Stimulated activated naive CD8-positive, alpha-beta T cell treated with anti-CD3 and anti-CD28 coated beads, Interleukin-15, amount 100 ng/mL, for 72 hours (primary cell): ENCODE measurements around the gene MACF1.

Source experiments
- ATAC-seq: fragments of 150-1000 bp; cut with Tn5 transposase; 2 replicates; pipeline ENCODE4 v1.10.0; 2021; ENCODE audit warnings: mild to moderate bottlenecking, moderate library complexity
- DNase-seq, 2 donors: peaks; one replicate each; pipeline ENCODE4 v3.0.0; 2021 to 2022
- H3K27ac Mint-ChIP-seq, 2 donors: one replicate each; pipeline ENCODE4 v1.8.0; 2022; ENCODE audit warnings: mild to moderate bottlenecking in 2 of 2, mixed read lengths in 2 of 2, moderate library complexity in 2 of 2
- H3K27me3 Mint-ChIP-seq: one replicate; pipeline ENCODE4 v1.8.0; 2022; ENCODE audit warnings: mixed read lengths
- H3K4me1 Mint-ChIP-seq: one replicate; pipeline ENCODE4 v1.8.0; 2022; ENCODE audit warnings: mild to moderate bottlenecking, mixed read lengths
- H3K4me3 Mint-ChIP-seq, 2 donors: one replicate each; pipeline ENCODE4 v1.8.0; 2022; ENCODE audit warnings: mild to moderate bottlenecking in 2 of 2, mixed read lengths in 2 of 2, moderate library complexity in 1 of 2
- H3K9me3 Mint-ChIP-seq, 2 donors: one replicate each; pipeline ENCODE4 v1.8.0; 2022; ENCODE audit warnings: mixed read lengths in 2 of 2

Gene MACF1

DNA sequence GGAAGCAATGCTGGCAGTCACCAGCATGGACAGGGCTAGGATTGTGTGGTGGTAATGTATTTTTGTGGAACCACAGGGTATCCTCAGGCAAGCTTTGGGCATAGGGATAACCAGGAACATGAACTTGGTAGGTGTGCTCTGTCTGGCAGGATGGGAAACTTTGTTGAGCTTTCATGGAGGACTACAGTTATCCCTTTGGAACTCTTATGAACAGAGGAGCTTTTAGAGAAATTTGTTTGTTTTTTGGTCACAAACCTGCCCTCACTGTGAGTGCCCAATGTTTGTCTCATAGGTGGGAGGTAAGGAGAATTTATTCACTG lies 54.4 kb downstream of the MACF1 start:
- Mint-ChIP-seq H3K27ac (peak overlapping the region in 1 of 2 donors; percentile 40), H3K4me3 (no peak overlapping the region)
- no peak for DNase-seq

DNA sequence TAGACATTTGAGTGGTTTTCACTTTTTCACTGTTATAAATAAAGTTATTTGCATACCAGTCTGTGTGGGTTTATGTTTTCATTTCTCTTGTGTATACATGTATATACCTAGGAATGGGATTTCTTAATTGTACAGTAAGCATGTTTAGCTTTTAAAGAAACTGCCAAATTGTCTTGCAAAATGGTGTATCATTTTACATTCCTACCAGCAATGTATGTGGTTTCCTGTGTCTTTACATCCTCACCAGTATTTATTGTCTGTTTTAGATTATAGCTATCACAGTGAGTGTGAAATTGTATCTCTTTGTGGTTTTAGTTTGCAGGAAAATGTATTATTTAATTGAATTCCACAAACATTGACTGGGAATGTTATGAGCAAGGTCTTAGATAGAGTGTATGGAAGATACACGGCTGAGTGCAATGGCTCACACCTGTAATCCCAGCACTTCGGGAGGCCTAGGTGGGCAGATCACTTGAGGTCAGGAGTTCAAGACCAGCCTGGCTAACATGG lies 57.3 kb downstream of the MACF1 start:
- H3K4me1 Mint-ChIP-seq: peaks cover 42% of the 10 kb centered on the region
- DNase-seq: no peak
- no peak overlapping the region for H3K4me3 Mint-ChIP-seq
- H3K27ac Mint-ChIP-seq: no peak overlapping the region
- H3K9me3 Mint-ChIP-seq: no peaks in the 10 kb centered on the region
- H3K27me3 Mint-ChIP-seq: no peaks in the 10 kb centered on the region
- no peak for ATAC-seq

More for the DNA sequence above, 54.4 kb downstream of the MACF1 start:
- ATAC-seq: no peak
- no peaks in the 10 kb centered on the region for H3K27me3 Mint-ChIP-seq
- H3K9me3 Mint-ChIP-seq: no peaks in the 10 kb centered on the region
- peaks cover 29% of the 10 kb centered on the region for H3K4me1 Mint-ChIP-seq

GRCh38 chr1:39262802-39263201 lies 58.3 kb downstream of the MACF1 start:
- peak overlapping the region; percentile 33 to 56 for H3K4me3 Mint-ChIP-seq
- H3K27ac Mint-ChIP-seq: peak overlapping the region; percentile 88 to 89
- H3K27me3 Mint-ChIP-seq: no peaks in the 10 kb centered on the region
- H3K9me3 Mint-ChIP-seq: no peaks in the 10 kb centered on the region
- peaks cover 47% of the 10 kb centered on the region for H3K4me1 Mint-ChIP-seq
- DNase-seq (peak in 1 of 2 donors; percentile 12), ATAC-seq (peak; percentile 90)

- ATAC-seq (no peak), DNase-seq (no peak)
- H3K27me3 Mint-ChIP-seq: no peaks in the 10 kb centered on the region
- H3K4me1 Mint-ChIP-seq: peaks cover 77% of the 10 kb centered on the region
- H3K4me3 Mint-ChIP-seq: no peak overlapping the region
- H3K27ac Mint-ChIP-seq: no peak overlapping the region
- no peaks in the 10 kb centered on the region for H3K9me3 Mint-ChIP-seq
Observed at GRCh38 chr1:39266269-39266668, 61.8 kb downstream of the MACF1 start.

- Mint-ChIP-seq H3K4me3 (no peak overlapping the region), H3K4me1 (peaks cover 76% of the 10 kb centered on the region), H3K9me3 (no peaks in the 10 kb centered on the region), H3K27ac (no peak overlapping the region), H3K27me3 (no peaks in the 10 kb centered on the region)
- DNase-seq: no peak
- no peak for ATAC-seq
Observed at GRCh38 chr1:39266792-39267191, 62.3 kb downstream of the MACF1 start.

GRCh38 chr1:39268112-39268581 lies 63.7 kb downstream of the MACF1 start:
- DNase-seq (no peak), ATAC-seq (peak; percentile 71)
- Mint-ChIP-seq H3K4me3 (peak overlapping the region; percentile 17 to 77), H3K27me3 (no peaks in the 10 kb centered on the region), H3K9me3 (no peaks in the 10 kb centered on the region), H3K27ac (peak overlapping the region; percentile 35 to 90), H3K4me1 (peaks cover 72% of the 10 kb centered on the region)

DNA sequence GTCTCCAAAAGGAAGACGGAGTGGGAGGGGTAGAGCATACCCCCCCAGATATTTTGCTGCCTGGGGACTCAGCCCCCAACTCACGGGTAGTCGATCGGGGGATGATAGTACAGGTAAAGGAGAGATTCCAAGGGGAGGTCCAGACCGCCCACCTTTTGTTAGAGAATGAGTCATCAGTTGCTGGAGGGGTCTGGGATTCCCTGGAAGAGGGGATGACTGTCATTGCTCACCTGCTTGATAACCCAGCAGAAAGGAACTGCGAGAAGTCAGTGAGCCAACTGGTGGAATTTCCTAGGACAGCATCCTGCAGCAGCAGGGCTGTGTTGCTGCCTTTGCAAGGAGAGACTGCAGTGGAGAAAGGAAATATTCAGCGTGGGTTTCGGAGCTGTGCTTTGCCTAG lies 64.4 kb downstream of the MACF1 start:
- peaks cover 66% of the 10 kb centered on the region for H3K4me1 Mint-ChIP-seq
- no peaks in the 10 kb centered on the region for H3K27me3 Mint-ChIP-seq

DNA sequence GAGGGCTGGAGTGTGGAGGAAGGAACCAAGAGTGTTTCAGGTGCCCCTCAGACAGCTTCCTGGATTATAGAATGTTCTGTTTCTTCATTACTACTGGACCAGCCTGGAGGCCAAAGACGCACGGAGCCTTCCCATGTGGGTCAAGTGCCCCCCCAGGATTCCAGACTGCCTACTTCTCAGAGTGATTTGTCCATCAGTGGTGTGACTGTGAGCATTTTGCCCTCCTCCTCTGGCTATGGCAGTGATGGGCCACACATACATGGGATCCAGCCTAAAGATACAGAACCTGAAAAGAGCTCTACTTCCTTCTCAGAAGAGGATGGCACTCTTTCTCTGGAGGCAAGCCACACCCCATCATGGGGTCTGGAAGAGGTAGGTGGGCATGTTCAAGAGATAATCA lies 64.9 kb downstream of the MACF1 start:
- ATAC-seq: no peak
- H3K9me3 Mint-ChIP-seq: no peaks in the 10 kb centered on the region
- peak overlapping the region in 1 of 2 donors; percentile 79 for H3K27ac Mint-ChIP-seq
- no peaks in the 10 kb centered on the region for H3K27me3 Mint-ChIP-seq
- peaks cover 66% of the 10 kb centered on the region for H3K4me1 Mint-ChIP-seq
- H3K4me3 Mint-ChIP-seq: peak overlapping the region in 1 of 2 donors; percentile 44
- DNase-seq: no peak

More for the DNA sequence above, 64.4 kb downstream of the MACF1 start:
- H3K4me3 Mint-ChIP-seq: peak overlapping the region; percentile 42 to 77
- H3K27ac Mint-ChIP-seq: peak overlapping the region in 1 of 2 donors; percentile 9
- no peak for ATAC-seq
- H3K9me3 Mint-ChIP-seq: no peaks in the 10 kb centered on the region
- no peak for DNase-seq

DNA sequence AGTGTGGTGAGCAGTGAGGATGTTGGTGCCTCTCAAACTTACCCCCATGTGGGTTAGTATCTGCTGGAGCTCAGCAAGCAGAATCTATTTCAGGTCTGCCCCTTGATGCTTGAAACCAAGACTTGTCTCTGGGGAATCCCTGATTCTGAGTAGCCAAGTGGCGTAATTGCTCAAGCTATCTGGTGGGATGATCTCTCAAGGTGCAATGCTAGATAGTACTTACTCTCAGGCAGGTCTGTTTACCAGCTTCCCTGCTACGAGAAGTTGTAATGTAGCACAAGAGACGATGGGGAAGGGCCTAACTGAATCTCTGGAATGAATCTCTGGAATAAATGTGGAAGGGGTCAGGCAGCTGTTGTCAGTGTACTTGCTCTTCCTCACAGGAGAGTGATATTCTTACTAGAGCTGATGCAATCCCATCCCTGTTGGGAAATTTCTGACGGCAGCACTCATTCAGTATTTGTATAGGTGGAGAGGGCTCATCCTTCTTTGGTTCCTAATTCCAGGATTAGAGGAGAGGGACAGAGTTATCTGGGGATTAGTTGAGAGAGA lies 65.4 kb downstream of the MACF1 start:
- DNase-seq: peak in 1 of 2 donors; percentile 17
- Mint-ChIP-seq H3K4me3 (peak overlapping the region; percentile 6 to 23), H3K27ac (peak overlapping the region in 1 of 2 donors; percentile 63), H3K4me1 (peaks cover 66% of the 10 kb centered on the region), H3K27me3 (no peaks in the 10 kb centered on the region), H3K9me3 (no peaks in the 10 kb centered on the region)
- peak; percentile 86 for ATAC-seq

GRCh38 chr1:39270368-39270767 lies 65.9 kb downstream of the MACF1 start:
- Mint-ChIP-seq H3K9me3 (no peaks in the 10 kb centered on the region), H3K27me3 (no peaks in the 10 kb centered on the region), H3K4me1 (peaks cover 63% of the 10 kb centered on the region), H3K4me3 (peak overlapping the region; percentile 6 to 23), H3K27ac (no peak overlapping the region)
- no peak for ATAC-seq
- no peak for DNase-seq

DNA sequence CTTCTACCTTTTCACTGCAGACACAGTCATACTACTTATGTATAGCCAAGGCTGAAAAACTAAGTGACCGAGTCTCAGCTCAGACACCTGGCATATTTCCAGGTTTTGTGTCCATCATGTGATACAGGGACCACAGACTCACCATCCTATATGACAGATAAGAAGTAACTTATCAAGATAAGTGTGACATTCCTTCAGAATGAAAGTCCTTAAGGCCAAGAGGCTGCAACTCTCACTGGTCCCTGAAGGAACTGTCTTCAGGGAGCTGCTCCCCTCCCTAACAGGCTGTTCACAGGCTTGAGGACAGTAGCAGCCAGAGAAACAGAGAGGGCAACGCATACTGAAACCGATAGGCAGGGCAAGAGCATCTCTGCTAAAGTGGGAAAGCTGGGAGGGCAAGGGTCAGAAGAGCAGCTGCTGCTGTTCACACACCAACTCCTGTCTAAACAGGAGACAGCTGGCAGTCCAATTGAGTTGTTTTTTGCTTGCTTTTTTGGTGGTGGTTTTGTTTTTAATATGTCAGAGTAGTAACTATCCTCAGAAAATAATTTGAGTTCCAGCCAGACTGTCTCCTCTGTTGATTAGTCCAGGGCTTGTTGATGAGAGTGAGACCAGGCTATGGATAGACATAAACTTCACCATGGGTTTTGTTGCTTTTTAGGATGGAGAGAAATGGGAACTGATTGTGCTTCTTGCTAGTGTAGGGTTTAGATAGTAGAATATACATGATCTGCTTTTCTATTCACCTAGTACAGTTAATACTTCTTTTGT lies 67.7 kb downstream of the MACF1 start:
- Mint-ChIP-seq H3K4me3 (no peak overlapping the region), H3K27ac (peak overlapping the region; percentile 13 to 85), H3K4me1 (peaks cover 58% of the 10 kb centered on the region), H3K9me3 (no peaks in the 10 kb centered on the region), H3K27me3 (no peaks in the 10 kb centered on the region)
- DNase-seq (no peak), ATAC-seq (no peak)

DNA sequence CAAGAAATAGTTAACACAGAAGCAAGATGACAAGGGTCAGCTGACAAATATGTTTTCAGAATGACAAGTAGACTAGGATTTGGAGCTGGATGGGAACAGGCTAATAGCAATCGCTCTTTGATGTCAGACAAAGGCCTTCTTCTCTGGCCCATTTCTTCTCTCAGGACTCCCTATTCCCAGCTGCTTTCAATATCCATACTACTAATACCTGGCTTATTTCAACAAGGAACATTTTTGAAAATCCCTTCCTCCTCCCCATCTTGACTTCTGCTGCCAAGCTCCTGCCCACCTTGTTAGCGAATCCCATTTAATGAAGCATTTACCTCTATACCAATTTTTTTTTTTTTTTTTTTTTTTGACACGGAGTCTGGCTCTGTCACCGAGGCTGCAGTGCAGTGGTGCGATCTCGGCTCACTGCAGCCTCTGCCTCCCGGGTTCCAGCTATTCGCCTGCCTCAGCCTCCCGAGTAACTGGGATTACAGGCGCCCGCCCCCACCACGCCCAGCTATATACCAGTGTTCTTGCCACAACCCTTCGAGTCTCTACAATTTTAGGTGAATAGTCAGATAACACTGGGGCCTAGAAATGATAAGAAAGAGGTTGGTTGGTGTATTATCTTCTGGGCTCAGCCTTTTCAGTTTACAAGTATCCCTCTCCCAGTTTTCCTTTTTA lies 68.4 kb downstream of the MACF1 start:
- H3K27ac Mint-ChIP-seq: no peak overlapping the region
- no peak for ATAC-seq

DNA sequence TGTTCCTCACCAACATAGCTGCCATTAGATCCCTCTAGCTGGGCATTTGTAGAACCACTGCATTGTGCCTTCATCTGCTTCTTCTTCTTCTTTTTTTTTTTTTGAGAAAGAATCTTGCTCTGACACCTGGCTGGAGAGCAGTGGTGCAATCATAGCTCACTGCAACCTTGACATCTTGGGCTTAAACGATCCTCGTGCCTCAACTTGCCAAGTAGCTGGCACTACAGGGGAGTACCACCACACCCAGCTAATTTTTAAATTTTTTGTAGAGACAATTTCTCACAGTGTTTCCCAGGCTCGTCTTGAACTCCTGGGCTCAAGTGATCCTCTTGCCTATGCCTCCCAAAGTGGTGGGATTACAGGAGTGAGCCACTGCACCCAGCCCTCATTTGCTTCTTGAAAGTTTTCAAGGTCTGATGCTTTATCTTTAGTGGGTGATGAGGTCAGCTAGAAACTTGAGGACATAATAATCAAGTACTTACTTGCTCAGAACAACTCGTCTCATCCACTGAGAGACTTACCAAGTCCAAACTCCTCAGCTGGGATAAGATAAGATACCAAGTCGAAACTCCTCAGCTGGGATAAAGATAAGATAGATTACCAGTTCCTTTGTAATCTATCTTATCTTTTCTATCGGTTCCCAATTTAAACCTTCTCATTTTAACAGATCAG lies 71.5 kb downstream of the MACF1 start:
- DNase-seq (no peak), ATAC-seq (no peak)
- peaks cover 31% of the 10 kb centered on the region for H3K4me1 Mint-ChIP-seq
- peak overlapping the region in 1 of 2 donors; percentile 10 for H3K27ac Mint-ChIP-seq
- no peaks in the 10 kb centered on the region for H3K27me3 Mint-ChIP-seq
- H3K9me3 Mint-ChIP-seq: no peaks in the 10 kb centered on the region
- H3K4me3 Mint-ChIP-seq: no peak overlapping the region

More for the DNA sequence above, 68.4 kb downstream of the MACF1 start:
- peaks cover 62% of the 10 kb centered on the region for H3K4me1 Mint-ChIP-seq
- H3K27me3 Mint-ChIP-seq: no peaks in the 10 kb centered on the region
- no peaks in the 10 kb centered on the region for H3K9me3 Mint-ChIP-seq
- DNase-seq: no peak
- no peak overlapping the region for H3K4me3 Mint-ChIP-seq

- peaks cover 15% of the 10 kb centered on the region for H3K4me1 Mint-ChIP-seq
- H3K27ac Mint-ChIP-seq: no peak overlapping the region
- H3K9me3 Mint-ChIP-seq: no peaks in the 10 kb centered on the region
- no peaks in the 10 kb centered on the region for H3K27me3 Mint-ChIP-seq
- no peak for ATAC-seq
- no peak for DNase-seq
- H3K4me3 Mint-ChIP-seq: no peak overlapping the region
Observed at GRCh38 chr1:39277879-39278278, 73.4 kb downstream of the MACF1 start.

DNA sequence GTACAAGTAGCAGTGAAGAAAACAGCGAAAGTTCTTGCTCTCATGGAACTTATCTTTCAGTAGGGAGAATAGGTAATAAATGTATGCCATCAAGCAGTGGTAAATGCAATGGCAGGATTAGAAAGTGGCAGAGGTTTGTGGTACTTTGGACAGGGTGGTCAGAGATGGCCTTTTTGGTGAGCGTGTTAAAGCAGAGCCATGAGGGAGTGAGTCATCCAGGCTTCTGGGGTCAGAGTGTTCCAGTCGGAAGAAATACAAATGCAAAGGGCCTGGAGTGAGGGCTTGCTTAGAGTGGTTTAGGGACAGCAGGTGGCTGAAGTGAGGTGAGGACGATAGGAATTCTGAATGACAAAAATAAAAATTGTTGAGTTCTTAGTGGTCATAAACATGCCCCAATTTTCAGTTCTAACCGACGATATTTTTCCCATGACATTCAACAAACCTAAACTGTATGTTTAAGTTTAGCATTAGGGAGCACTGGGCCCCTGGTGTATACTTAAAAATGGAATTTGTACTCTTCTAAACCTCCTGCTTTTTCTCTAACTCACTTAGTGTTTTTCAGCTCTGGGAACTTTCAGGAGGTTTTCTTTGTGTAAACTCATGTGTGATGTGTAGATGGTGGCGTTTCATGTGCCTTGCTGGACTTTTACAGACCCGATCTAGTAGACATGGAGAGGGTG lies 78.2 kb downstream of the MACF1 start:
- Mint-ChIP-seq H3K27me3 (no peaks in the 10 kb centered on the region), H3K4me3 (no peak overlapping the region), H3K9me3 (no peaks in the 10 kb centered on the region), H3K27ac (peak overlapping the region in 1 of 2 donors; percentile 44), H3K4me1 (peaks cover 2% of the 10 kb centered on the region)
- ATAC-seq: no peak
- DNase-seq: no peak
